ENCODE measurements around the gene KRTAP10-12. TPM values are rescaled to one million over a fixed set of nuclear protein-coding genes. Genes with fewer than 3 reads are reported as not detected.

Gene KRTAP10-12
- total RNA-seq, 1 donor from 2014 or later: not detected

DNA sequence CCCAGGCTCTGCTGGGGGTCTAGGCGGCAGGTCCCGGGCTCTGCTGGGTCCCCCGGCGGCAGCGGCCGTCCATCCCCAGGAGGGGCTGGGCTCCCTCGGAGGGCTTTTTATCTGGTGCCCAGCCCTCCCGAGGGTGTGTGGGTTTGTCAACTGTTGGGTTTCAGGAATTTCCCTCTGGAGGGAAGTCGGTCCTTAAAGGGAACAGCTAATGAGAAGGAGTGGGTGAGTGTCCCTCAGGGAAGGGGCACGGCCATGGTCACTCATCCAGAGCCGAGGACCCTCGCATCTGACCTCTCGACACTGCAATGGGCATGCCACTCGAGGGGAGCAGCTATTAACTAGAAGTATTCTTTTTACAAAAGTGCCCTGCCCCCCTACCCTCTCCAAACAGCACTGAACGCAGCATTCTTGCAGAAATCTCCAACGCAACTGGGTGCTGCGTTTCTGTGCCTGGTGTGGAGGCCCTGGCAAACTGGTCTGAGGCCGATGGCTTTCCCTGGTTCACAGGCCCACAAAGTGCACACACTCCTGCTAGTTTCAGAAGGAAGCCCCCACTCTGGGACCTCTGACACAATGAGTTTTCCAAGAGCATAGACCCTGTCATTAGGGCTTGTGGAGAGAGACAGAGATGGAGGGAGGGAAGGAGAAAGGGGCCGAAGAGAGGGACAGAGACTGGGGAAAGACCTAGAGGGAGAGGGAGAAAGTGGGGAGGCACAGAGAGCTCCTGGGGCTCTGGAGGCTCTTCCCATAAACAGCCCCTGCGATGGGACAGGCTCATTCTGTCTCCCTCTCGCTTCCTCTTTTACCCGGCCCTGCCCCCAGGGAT, 15.4 kb downstream of the KRTAP10-12 start:
- intact Hi-C loops (cut with micrococcal nuclease): no loop called here
- Histone ChIP-seq H3K4me1 (peaks cover 51% of the 10 kb centered on the region), H3K27ac (replicated peaks) (no peak overlapping the region), H3K36me3 (no peaks in the 10 kb centered on the region), H3K4me3 (no peak overlapping the region), H3K9me3 (replicated peaks) (no peaks in the 10 kb centered on the region), H3K27me3 (ENCODE audit: low read depth) (peaks cover 74% of the 10 kb centered on the region)
- DNase-seq: no peak
- TF ChIP-seq, protein P1, sequence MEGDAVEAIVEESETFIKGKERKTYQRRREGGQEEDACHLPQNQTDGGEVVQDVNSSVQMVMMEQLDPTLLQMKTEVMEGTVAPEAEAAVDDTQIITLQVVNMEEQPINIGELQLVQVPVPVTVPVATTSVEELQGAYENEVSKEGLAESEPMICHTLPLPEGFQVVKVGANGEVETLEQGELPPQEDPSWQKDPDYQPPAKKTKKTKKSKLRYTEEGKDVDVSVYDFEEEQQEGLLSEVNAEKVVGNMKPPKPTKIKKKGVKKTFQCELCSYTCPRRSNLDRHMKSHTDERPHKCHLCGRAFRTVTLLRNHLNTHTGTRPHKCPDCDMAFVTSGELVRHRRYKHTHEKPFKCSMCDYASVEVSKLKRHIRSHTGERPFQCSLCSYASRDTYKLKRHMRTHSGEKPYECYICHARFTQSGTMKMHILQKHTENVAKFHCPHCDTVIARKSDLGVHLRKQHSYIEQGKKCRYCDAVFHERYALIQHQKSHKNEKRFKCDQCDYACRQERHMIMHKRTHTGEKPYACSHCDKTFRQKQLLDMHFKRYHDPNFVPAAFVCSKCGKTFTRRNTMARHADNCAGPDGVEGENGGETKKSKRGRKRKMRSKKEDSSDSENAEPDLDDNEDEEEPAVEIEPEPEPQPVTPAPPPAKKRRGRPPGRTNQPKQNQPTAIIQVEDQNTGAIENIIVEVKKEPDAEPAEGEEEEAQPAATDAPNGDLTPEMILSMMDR (IDR thresholded peaks at IDR 0.05; ENCODE audit: borderline replicate concordance): no peak

DNA sequence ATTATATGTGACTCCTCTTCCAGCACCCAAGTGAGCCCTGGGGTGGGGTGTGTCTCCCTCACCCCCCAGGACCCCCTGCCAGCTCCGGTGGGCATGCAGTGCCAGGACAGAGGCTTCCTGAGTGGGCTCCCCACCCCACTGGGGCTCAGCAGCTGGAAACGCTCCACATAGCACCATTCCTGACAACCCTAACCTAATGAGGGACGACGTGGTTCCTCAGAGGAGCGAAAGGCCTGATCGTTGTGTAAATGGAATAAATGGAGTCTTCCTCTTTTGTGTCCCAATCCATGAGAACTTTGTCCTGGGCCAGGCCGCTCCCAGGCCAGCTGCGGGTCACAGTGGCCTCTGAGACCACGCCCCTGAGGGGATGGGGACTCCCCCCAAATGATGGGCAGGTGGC, 16.2 kb downstream of the KRTAP10-12 start:
- peaks cover 46% of the 10 kb centered on the region for H3K4me1 ChIP-seq
- DNase-seq: no peak
- intact Hi-C loops (cut with micrococcal nuclease): no loop called here
- H3K27ac ChIP-seq (replicated peaks): no peak overlapping the region
- no peaks in the 10 kb centered on the region for H3K9me3 ChIP-seq (replicated peaks)
- no peak overlapping the region for H3K4me3 ChIP-seq
- peaks cover 67% of the 10 kb centered on the region for H3K27me3 ChIP-seq (ENCODE audit: low read depth)
- no peaks in the 10 kb centered on the region for H3K36me3 ChIP-seq
- TF ChIP-seq, protein P1 (IDR thresholded peaks at IDR 0.05; ENCODE audit: borderline replicate concordance): no peak

DNA sequence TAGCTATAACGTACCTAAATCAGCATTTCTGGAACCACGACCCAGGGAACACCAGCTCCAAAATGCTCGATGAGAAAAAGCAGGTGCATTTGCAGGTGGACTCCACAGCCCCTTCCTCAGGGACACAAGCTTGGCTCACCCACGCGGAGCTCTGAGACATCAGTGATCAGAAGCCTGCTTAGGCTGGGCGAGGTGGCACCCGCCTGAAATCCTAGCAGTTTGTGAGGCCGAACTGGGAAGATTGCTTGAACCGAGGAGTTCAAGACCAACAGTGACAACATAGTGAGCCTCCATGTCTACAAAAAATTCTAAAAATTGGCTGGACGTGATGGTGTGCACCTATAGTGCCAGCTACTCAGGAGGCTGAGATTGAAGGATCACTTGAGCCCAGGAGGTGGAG, 16.9 kb downstream of the KRTAP10-12 start:
- DNase-seq: no peak

DNA sequence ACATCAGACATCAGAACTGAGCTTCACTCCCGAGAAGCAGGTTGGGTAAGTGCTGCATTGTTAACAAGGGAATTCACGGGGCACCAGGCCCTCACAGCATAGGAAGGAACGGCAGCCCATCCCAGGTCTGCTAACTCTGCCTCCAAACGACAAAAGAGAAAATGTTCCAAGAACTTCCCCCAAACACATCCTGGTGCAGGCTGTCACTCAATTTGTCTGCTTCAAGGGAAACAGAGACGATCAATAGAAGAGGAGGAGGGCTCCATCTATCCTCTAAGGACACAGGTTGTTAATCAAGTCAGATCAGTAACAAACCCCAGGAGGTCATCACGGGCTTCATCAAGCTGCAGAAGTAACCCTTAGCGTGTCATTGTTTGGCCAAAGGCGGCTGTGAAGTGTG, 17.9 kb downstream of the KRTAP10-12 start:
- H3K27ac ChIP-seq (replicated peaks): no peak overlapping the region
- no peaks in the 10 kb centered on the region for H3K36me3 ChIP-seq
- no peak overlapping the region for H3K4me3 ChIP-seq
- TF ChIP-seq, protein P1 (IDR thresholded peaks at IDR 0.05; ENCODE audit: borderline replicate concordance): no peak
- peaks cover 31% of the 10 kb centered on the region for H3K4me1 ChIP-seq
- intact Hi-C loops (cut with micrococcal nuclease): no loop called here
- no peak for DNase-seq
- no peaks in the 10 kb centered on the region for H3K9me3 ChIP-seq (replicated peaks)
- H3K27me3 ChIP-seq (ENCODE audit: low read depth): peaks cover 49% of the 10 kb centered on the region

More for the DNA sequence above, 16.9 kb downstream of the KRTAP10-12 start:
- Histone ChIP-seq H3K27me3 (ENCODE audit: low read depth) (peaks cover 59% of the 10 kb centered on the region), H3K27ac (replicated peaks) (no peak overlapping the region), H3K9me3 (replicated peaks) (no peaks in the 10 kb centered on the region), H3K4me1 (peaks cover 39% of the 10 kb centered on the region), H3K36me3 (no peaks in the 10 kb centered on the region), H3K4me3 (no peak overlapping the region)
- intact Hi-C loops (cut with micrococcal nuclease): no loop called here
- TF ChIP-seq, protein P1 (IDR thresholded peaks at IDR 0.05; ENCODE audit: borderline replicate concordance): no peak

DNA sequence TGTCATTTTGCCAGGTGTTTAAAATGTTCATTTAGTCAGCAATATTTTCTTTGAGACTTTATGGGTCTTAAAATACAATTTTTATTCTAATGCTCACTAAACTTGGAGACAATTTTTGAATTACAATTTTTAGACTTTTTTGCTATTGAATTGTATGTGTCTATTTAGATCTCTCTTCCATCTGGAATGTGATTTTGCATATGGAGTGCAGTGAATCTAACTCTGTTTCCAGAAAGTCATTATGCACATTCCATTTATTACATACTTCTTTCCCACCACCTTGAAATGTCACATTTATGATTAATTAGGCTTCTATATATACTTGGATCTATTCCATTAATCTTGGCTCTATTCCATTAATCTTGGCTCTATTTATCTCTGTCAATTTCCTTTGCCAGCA, 20.0 kb downstream of the KRTAP10-12 start:
- Histone ChIP-seq H3K9me3 (replicated peaks) (no peaks in the 10 kb centered on the region), H3K27ac (replicated peaks) (no peak overlapping the region), H3K27me3 (ENCODE audit: low read depth) (peaks cover 36% of the 10 kb centered on the region), H3K4me3 (no peak overlapping the region), H3K36me3 (no peaks in the 10 kb centered on the region), H3K4me1 (peaks cover 12% of the 10 kb centered on the region)
- intact Hi-C loops (cut with micrococcal nuclease): no loop called here
- DNase-seq: no peak
- TF ChIP-seq, protein P1 (IDR thresholded peaks at IDR 0.05; ENCODE audit: borderline replicate concordance): no peak
